Activated T-cell treated with anti-CD3 and anti-CD28 coated beads, Interleukin-2, amount 50 U/mL, for 24 hours (primary cell): ENCODE results near the gene KCNQ1.

ENCODE experiments used
- DNase-seq: peaks from one replicate; pipeline ENCODE4 v3.0.0-alpha.2; 2020
- H3K27ac Mint-ChIP-seq: 2 replicates; pipeline ENCODE4 v1.8.0; 2020; ENCODE audit warnings: mild to moderate bottlenecking, mixed read lengths
- H3K27me3 Mint-ChIP-seq: 2 replicates; pipeline ENCODE4 v1.8.0; 2020; ENCODE audit warnings: mixed read lengths
- H3K36me3 Mint-ChIP-seq: 2 replicates; pipeline ENCODE4 v1.8.0; 2020; ENCODE audit warnings: low read depth, mixed read lengths
- H3K4me1 Mint-ChIP-seq: 2 replicates; pipeline ENCODE4 v1.8.0; 2020; ENCODE audit warnings: low read depth, mixed read lengths
- H3K4me3 Mint-ChIP-seq: 2 replicates; pipeline ENCODE4 v1.8.0; 2020; ENCODE audit warnings: mild to moderate bottlenecking, moderate library complexity, mixed read lengths
- H3K9me3 Mint-ChIP-seq: 2 replicates; pipeline ENCODE4 v1.8.0; 2020; ENCODE audit warnings: mixed read lengths

The KCNQ1 gene

GRCh38 chr11:2558861-2559526, 114.2 kb downstream of the KCNQ1 start:
- Mint-ChIP-seq H3K4me3 (no peak overlapping the region), H3K27me3 (no peaks in the 10 kb centered on the region), H3K4me1 (peaks cover 1% of the 10 kb centered on the region), H3K27ac (no peak overlapping the region), H3K36me3 (no peaks in the 10 kb centered on the region), H3K9me3 (no peaks in the 10 kb centered on the region)
- DNase-seq: no peak

GRCh38 chr11:2559527-2560311, 114.9 kb downstream of the KCNQ1 start:
- no peak overlapping the region for H3K27ac Mint-ChIP-seq
- H3K4me3 Mint-ChIP-seq: no peak overlapping the region
- H3K9me3 Mint-ChIP-seq: no peaks in the 10 kb centered on the region
- H3K36me3 Mint-ChIP-seq: no peaks in the 10 kb centered on the region
- peaks cover 1% of the 10 kb centered on the region for H3K4me1 Mint-ChIP-seq
- no peak for DNase-seq
- no peaks in the 10 kb centered on the region for H3K27me3 Mint-ChIP-seq

GRCh38 chr11:2561696-2562581, 117.1 kb downstream of the KCNQ1 start:
- Mint-ChIP-seq H3K9me3 (no peaks in the 10 kb centered on the region), H3K36me3 (no peaks in the 10 kb centered on the region), H3K4me1 (peaks cover 1% of the 10 kb centered on the region), H3K27me3 (no peaks in the 10 kb centered on the region), H3K27ac (no peak overlapping the region), H3K4me3 (no peak overlapping the region)
- no peak for DNase-seq

- Mint-ChIP-seq H3K4me3 (no peak overlapping the region), H3K36me3 (no peaks in the 10 kb centered on the region), H3K27me3 (no peaks in the 10 kb centered on the region)
Observed at GRCh38 chr11:2562890-2563212, 118.0 kb downstream of the KCNQ1 start.

GRCh38 chr11:2563213-2564007, 118.6 kb downstream of the KCNQ1 start:
- no peak for DNase-seq
- Mint-ChIP-seq H3K9me3 (no peaks in the 10 kb centered on the region), H3K4me1 (no peaks in the 10 kb centered on the region), H3K27ac (no peak overlapping the region), H3K4me3 (no peak overlapping the region), H3K27me3 (no peaks in the 10 kb centered on the region), H3K36me3 (no peaks in the 10 kb centered on the region)

More at GRCh38 chr11:2562890-2563212, 118.0 kb downstream of the KCNQ1 start:
- H3K27ac Mint-ChIP-seq: no peak overlapping the region
- no peak for DNase-seq
- H3K9me3 Mint-ChIP-seq: no peaks in the 10 kb centered on the region
- peaks cover 1% of the 10 kb centered on the region for H3K4me1 Mint-ChIP-seq

GRCh38 chr11:2564008-2564530, 119.3 kb downstream of the KCNQ1 start:
- H3K4me3 Mint-ChIP-seq: no peak overlapping the region
- no peak overlapping the region for H3K27ac Mint-ChIP-seq
- H3K27me3 Mint-ChIP-seq: no peaks in the 10 kb centered on the region
- H3K36me3 Mint-ChIP-seq: no peaks in the 10 kb centered on the region
- DNase-seq: no peak
- no peaks in the 10 kb centered on the region for H3K4me1 Mint-ChIP-seq
- no peaks in the 10 kb centered on the region for H3K9me3 Mint-ChIP-seq

- no peak overlapping the region for H3K27ac Mint-ChIP-seq
- no peaks in the 10 kb centered on the region for H3K4me1 Mint-ChIP-seq
- no peaks in the 10 kb centered on the region for H3K9me3 Mint-ChIP-seq
- no peaks in the 10 kb centered on the region for H3K27me3 Mint-ChIP-seq
- DNase-seq: no peak
- no peaks in the 10 kb centered on the region for H3K36me3 Mint-ChIP-seq
- no peak overlapping the region for H3K4me3 Mint-ChIP-seq
Observed at GRCh38 chr11:2564588-2565425, 120.0 kb downstream of the KCNQ1 start.

GRCh38 chr11:2565447-2566222, 120.8 kb downstream of the KCNQ1 start:
- H3K27me3 Mint-ChIP-seq: no peaks in the 10 kb centered on the region
- no peak overlapping the region for H3K27ac Mint-ChIP-seq
- no peak for DNase-seq
- no peaks in the 10 kb centered on the region for H3K9me3 Mint-ChIP-seq
- no peaks in the 10 kb centered on the region for H3K36me3 Mint-ChIP-seq
- no peak overlapping the region for H3K4me3 Mint-ChIP-seq
- no peaks in the 10 kb centered on the region for H3K4me1 Mint-ChIP-seq

GRCh38 chr11:2566223-2567025, 121.6 kb downstream of the KCNQ1 start:
- Mint-ChIP-seq H3K4me3 (no peak overlapping the region), H3K27me3 (no peaks in the 10 kb centered on the region), H3K9me3 (no peaks in the 10 kb centered on the region), H3K36me3 (no peaks in the 10 kb centered on the region), H3K27ac (no peak overlapping the region), H3K4me1 (no peaks in the 10 kb centered on the region)
- no peak for DNase-seq

- H3K4me3 Mint-ChIP-seq: no peak overlapping the region
- DNase-seq: no peak
- no peaks in the 10 kb centered on the region for H3K9me3 Mint-ChIP-seq
- H3K4me1 Mint-ChIP-seq: no peaks in the 10 kb centered on the region
- H3K36me3 Mint-ChIP-seq: no peaks in the 10 kb centered on the region
- no peaks in the 10 kb centered on the region for H3K27me3 Mint-ChIP-seq
- no peak overlapping the region for H3K27ac Mint-ChIP-seq
Observed at GRCh38 chr11:2567026-2567671, 122.3 kb downstream of the KCNQ1 start.

- Mint-ChIP-seq H3K27me3 (no peaks in the 10 kb centered on the region), H3K27ac (no peak overlapping the region), H3K4me1 (no peaks in the 10 kb centered on the region), H3K36me3 (no peaks in the 10 kb centered on the region), H3K4me3 (no peak overlapping the region), H3K9me3 (no peaks in the 10 kb centered on the region)
- DNase-seq: no peak
Observed at GRCh38 chr11:2569321-2569721, 124.5 kb downstream of the KCNQ1 start.

GRCh38 chr11:2569731-2570210, 125.0 kb downstream of the KCNQ1 start:
- Mint-ChIP-seq H3K4me1 (no peaks in the 10 kb centered on the region), H3K4me3 (no peak overlapping the region), H3K9me3 (no peaks in the 10 kb centered on the region), H3K27me3 (no peaks in the 10 kb centered on the region), H3K27ac (no peak overlapping the region), H3K36me3 (no peaks in the 10 kb centered on the region)
- DNase-seq: no peak
